HFFc6 (cell line): Measurements from ENCODE around the gene DSTYK. TPM values are rescaled to one million over a fixed set of nuclear protein-coding genes. Genes with fewer than 3 reads are reported as not detected.
A peak's percentile ranks its signal among the peaks of the same experiment; 100 is the strongest.

ENCODE experiments used
- DNase-seq: peaks from one replicate; pipeline ENCODE4 v3.0.0-alpha.2; 2018
- H3K27ac Mint-ChIP-seq: 2 replicates; pipeline ENCODE4 v1.8.0; 2020; ENCODE audit warnings: mild to moderate bottlenecking, mixed read lengths
- H3K27me3 Mint-ChIP-seq: 2 replicates; pipeline ENCODE4 v1.8.0; 2021; ENCODE audit warnings: mild to moderate bottlenecking, moderate library complexity, mixed read lengths; ENCODE audit not compliant: insufficient read depth
- H3K36me3 Mint-ChIP-seq: 2 replicates; pipeline ENCODE4 v1.8.0; 2021; ENCODE audit warnings: low read depth, mixed read lengths
- H3K4me1 Mint-ChIP-seq: 2 replicates; pipeline ENCODE4 v1.8.0; 2020; ENCODE audit warnings: low read depth, mixed read lengths
- H3K4me3 Mint-ChIP-seq: 2 replicates; pipeline ENCODE4 v1.8.0; 2020; ENCODE audit warnings: mild to moderate bottlenecking, moderate library complexity, mixed read lengths
- H3K9me3 Mint-ChIP-seq: 2 replicates; pipeline ENCODE4 v1.8.0; 2020; ENCODE audit warnings: mild to moderate bottlenecking, mixed read lengths
- total RNA-seq, 6 experiments: library from RNA; stranded (reverse); fragmentation: NEBNext Ultra II Directional; extraction: Animal tissue kit (Norgen Biotek cat#: 25700); gene quantifications; 2 replicates in 1 of 6; 3 replicates in 5 of 6; pipeline ENCODE4 v1.2.3, GENCODE V29; 2021
- TF ChIP-seq, protein P1 (sequence below): fragments of 200-600 bp; sonication (generic); IDR thresholded peaks from 2 replicates; pipeline ENCODE4 v1.5.0; 2021; ENCODE audit warnings: antibody characterized with exemption, mild to moderate bottlenecking

The DSTYK gene
- total RNA-seq, 6 experiments from 2014 or later, result 13.1 to 17.5 (median 13.9) TPM

DNA sequence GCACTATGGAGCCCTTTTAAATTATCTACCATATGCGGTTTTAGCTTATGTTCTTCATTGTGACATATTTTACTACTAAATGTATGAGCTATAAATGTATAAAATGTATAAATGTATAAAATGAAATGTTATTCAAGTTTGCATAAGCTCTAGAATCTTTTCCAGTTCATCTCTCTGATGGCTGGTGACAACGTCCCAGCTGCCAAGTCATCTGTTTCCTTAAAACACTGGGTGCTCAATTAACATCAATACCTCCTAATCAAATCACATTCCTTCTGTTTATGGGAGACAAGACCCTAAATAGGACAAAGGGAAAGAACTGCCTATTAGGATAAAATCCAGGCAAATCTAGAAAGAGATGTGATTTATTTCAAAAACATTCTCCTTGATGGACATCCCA is 22.9 kb downstream of the DSTYK start:
- H3K36me3 Mint-ChIP-seq, result peaks cover 15% of the 10 kb centered on the region
- TF ChIP-seq, protein P1, sequence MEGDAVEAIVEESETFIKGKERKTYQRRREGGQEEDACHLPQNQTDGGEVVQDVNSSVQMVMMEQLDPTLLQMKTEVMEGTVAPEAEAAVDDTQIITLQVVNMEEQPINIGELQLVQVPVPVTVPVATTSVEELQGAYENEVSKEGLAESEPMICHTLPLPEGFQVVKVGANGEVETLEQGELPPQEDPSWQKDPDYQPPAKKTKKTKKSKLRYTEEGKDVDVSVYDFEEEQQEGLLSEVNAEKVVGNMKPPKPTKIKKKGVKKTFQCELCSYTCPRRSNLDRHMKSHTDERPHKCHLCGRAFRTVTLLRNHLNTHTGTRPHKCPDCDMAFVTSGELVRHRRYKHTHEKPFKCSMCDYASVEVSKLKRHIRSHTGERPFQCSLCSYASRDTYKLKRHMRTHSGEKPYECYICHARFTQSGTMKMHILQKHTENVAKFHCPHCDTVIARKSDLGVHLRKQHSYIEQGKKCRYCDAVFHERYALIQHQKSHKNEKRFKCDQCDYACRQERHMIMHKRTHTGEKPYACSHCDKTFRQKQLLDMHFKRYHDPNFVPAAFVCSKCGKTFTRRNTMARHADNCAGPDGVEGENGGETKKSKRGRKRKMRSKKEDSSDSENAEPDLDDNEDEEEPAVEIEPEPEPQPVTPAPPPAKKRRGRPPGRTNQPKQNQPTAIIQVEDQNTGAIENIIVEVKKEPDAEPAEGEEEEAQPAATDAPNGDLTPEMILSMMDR, result no peak
- H3K27ac Mint-ChIP-seq, result no peak overlapping the region
- H3K27me3 Mint-ChIP-seq, result no peaks in the 10 kb centered on the region
- H3K4me1 Mint-ChIP-seq, result peaks cover 55% of the 10 kb centered on the region
- DNase-seq, result no peak
- no peak overlapping the region for H3K4me3 Mint-ChIP-seq
- no peaks in the 10 kb centered on the region for H3K9me3 Mint-ChIP-seq

DNA sequence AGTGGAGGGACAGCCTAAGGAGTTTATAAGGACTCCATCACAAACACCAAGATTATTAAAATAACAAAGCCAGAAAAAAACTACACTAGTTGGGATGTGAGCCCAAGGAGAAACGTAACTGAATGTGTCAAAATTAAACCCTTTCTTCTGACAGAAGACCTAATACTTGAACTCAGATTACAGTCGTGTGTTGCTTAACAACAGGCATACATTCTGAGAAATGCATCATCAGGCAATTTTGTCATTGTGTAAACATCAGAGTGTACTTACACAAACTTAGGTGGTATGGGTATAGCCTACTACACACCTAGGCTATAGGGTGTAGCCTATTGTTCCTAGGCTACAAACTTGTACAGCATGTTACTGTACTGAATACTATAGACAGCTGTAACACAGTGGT is 23.4 kb downstream of the DSTYK start:
- Mint-ChIP-seq H3K9me3 (no peaks in the 10 kb centered on the region), H3K27ac (no peak overlapping the region), H3K27me3 (no peaks in the 10 kb centered on the region), H3K36me3 (peaks cover 15% of the 10 kb centered on the region), H3K4me3 (no peak overlapping the region), H3K4me1 (peaks cover 56% of the 10 kb centered on the region)
- TF ChIP-seq, protein P1, result no peak
- DNase-seq, result no peak

GRCh38 chr1:205187420-205187819 is 24.1 kb downstream of the DSTYK start:
- Mint-ChIP-seq H3K4me3 (no peak overlapping the region), H3K9me3 (no peaks in the 10 kb centered on the region), H3K27me3 (no peaks in the 10 kb centered on the region), H3K36me3 (peaks cover 15% of the 10 kb centered on the region), H3K27ac (no peak overlapping the region; the same call in 1 of the 2 replicates), H3K4me1 (peaks cover 56% of the 10 kb centered on the region)
- DNase-seq, result no peak
- TF ChIP-seq, protein P1, result no peak

GRCh38 chr1:205186191-205186590 is 25.3 kb downstream of the DSTYK start:
- Mint-ChIP-seq H3K36me3 (peaks cover 15% of the 10 kb centered on the region), H3K4me1 (peaks cover 48% of the 10 kb centered on the region)
- TF ChIP-seq, protein P1, result no peak

GRCh38 chr1:205183676-205184335 is 27.7 kb downstream of the DSTYK start:
- Mint-ChIP-seq H3K4me3 (no peak overlapping the region), H3K4me1 (peaks cover 55% of the 10 kb centered on the region), H3K9me3 (no peaks in the 10 kb centered on the region), H3K36me3 (peaks cover 15% of the 10 kb centered on the region), H3K27ac (peak overlapping the region; percentile 65), H3K27me3 (no peaks in the 10 kb centered on the region)
- peak; percentile 9 for DNase-seq
- TF ChIP-seq, protein P1, result no peak

More at GRCh38 chr1:205186191-205186590, 25.3 kb downstream of the DSTYK start:
- DNase-seq, result no peak
- Mint-ChIP-seq H3K27me3 (no peaks in the 10 kb centered on the region), H3K27ac (no peak overlapping the region), H3K4me3 (no peak overlapping the region), H3K9me3 (no peaks in the 10 kb centered on the region)
